Lung (tissue), 12 donors: Measurements from ENCODE around the gene AKAP1. TPM values are rescaled to one million over a fixed set of nuclear protein-coding genes. Genes with fewer than 3 reads are reported as not detected.
"Not testable (repeated sequence)": the region's sequence is repeated elsewhere in the genome, so short reads cannot be mapped to it uniquely, and the experiment has no call there.

Source experiments
- ATAC-seq: fragments of 200-7000 bp; cut with Tn5 transposase; one replicate; pipeline ENCODE4 v1.9.1; 2020; ENCODE audit warnings: moderate number of reproducible peaks; ENCODE audit not compliant: insufficient read depth, low FRiP score
- DNase-seq, 3 donors: peaks; one replicate each; pipeline ENCODE4 v3.0.0-alpha.2; 2013 to 2017
- H3K27ac ChIP-seq, 2 donors: one replicate each; pipeline ENCODE4 v1.5.1; 2013; ENCODE audit warnings: mild to moderate bottlenecking in 2 of 2, moderate library complexity in 2 of 2, control low read depth in 1 of 2, inconsistent platforms in 1 of 2, low read depth in 1 of 2, low read length in 1 of 2
- H3K27me3 ChIP-seq, 3 donors: one replicate each; pipeline ENCODE4 v1.5.1; 2013; ENCODE audit warnings: low read length in 2 of 3; ENCODE audit not compliant: control insufficient read depth in 3 of 3, insufficient read depth in 3 of 3
- H3K36me3 ChIP-seq, 4 donors: one replicate each; pipeline ENCODE4 v1.5.1; 2013; ENCODE audit warnings: low read length in 4 of 4, mild to moderate bottlenecking in 1 of 4, moderate library complexity in 1 of 4; ENCODE audit not compliant: control insufficient read depth in 4 of 4, insufficient read depth in 4 of 4
- H3K4me1 ChIP-seq, 5 donors: one replicate each; pipeline ENCODE4 v1.5.1; 2013; ENCODE audit warnings: low read length in 5 of 5, mild to moderate bottlenecking in 2 of 5, moderate library complexity in 1 of 5; ENCODE audit not compliant: control insufficient read depth in 5 of 5, insufficient read depth in 5 of 5
- H3K4me3 ChIP-seq: one replicate; pipeline ENCODE4 v1.5.1; 2013; ENCODE audit warnings: mild to moderate bottlenecking, control low read depth, moderate library complexity
- H3K9ac ChIP-seq, 2 donors: one replicate each; pipeline ENCODE4 v1.5.1; 2013; ENCODE audit warnings: low read length in 2 of 2, control low read depth in 1 of 2; ENCODE audit not compliant: insufficient read depth in 1 of 2
- H3K9me3 ChIP-seq, 4 donors: one replicate each; pipeline ENCODE4 v1.5.1; 2013; ENCODE audit warnings: low read length in 3 of 4, mild to moderate bottlenecking in 1 of 4, moderate library complexity in 1 of 4; ENCODE audit not compliant: control insufficient read depth in 4 of 4, insufficient read depth in 3 of 4
- WGBS, 2 donors: extraction: QIAGEN DNeasy Blood & Tissue Kit; methylation state at CpG; one replicate each; pipeline ENCODE4 v1.1.7; 2013; 5-methylcytosine and 5-hydroxymethylcytosine counted together
- polyA plus RNA-seq, 2 donors: library from polyadenylated mRNA; stranded (reverse); fragments of 200-250 nt; gene quantifications; one replicate each; pipeline ENCODE4 v1.2.1, GENCODE V29; 2013
- total RNA-seq, 2 donors: library from RNA; depleted of rRNA in 1 of 2; stranded (reverse); fragments of >200 nt in 1 of 2; gene quantifications; one replicate each; pipeline ENCODE4 v1.2.1, GENCODE V29; 2014 to 2021
- TF ChIP-seq, protein P1 (sequence below): IDR thresholded peaks from 2 replicates; pipeline ENCODE4 v1.5.1; 2012; ENCODE audit warnings: mild to moderate bottlenecking; ENCODE audit errors: control extremely low read depth, extremely low read depth
- donor health status: control.
- donor health status: control.
- donor health status: Bipolar disorder and iron deficiency.
- donor health status: healthy.
- donor health status: DM: yes; HTN: yes; CAD: no.

AKAP1 gene
- total and polyA plus RNA-seq, 4 donors, result 23.1 to 46.4 (median 29.8) TPM

DNA sequence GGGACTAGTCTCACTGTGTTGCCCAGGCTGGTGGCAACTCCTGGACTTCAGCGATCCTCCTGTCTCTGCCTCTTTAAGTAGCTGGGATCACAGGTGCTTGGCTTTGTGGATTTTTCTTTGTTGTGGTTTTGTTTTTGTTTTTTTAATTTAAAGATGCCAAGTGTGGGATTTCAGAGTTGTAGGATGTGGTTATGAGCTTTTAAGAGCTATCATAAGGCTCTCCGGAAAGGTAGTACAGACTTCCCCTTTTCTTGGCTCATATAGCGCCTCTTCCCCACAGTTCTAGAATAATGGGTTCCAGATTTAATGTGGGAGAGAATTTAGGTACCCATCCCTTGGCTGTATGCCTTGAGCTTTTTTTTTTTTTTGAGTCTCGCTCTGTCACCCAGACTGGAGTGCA, 17.1 kb downstream of the AKAP1 start:
- ATAC-seq (no peak), DNase-seq (no peak)
- 54 to 78% methylated on average over 4 of the region's 4 CpGs for WGBS, 2 donors
- H3K27ac ChIP-seq, result peak overlapping the region in 1 of 2 donors; percentile 13
- H3K27me3 ChIP-seq, result no peaks in the 10 kb centered on the region
- no peaks in the 10 kb centered on the region for H3K9me3 ChIP-seq
- TF ChIP-seq, protein P1, sequence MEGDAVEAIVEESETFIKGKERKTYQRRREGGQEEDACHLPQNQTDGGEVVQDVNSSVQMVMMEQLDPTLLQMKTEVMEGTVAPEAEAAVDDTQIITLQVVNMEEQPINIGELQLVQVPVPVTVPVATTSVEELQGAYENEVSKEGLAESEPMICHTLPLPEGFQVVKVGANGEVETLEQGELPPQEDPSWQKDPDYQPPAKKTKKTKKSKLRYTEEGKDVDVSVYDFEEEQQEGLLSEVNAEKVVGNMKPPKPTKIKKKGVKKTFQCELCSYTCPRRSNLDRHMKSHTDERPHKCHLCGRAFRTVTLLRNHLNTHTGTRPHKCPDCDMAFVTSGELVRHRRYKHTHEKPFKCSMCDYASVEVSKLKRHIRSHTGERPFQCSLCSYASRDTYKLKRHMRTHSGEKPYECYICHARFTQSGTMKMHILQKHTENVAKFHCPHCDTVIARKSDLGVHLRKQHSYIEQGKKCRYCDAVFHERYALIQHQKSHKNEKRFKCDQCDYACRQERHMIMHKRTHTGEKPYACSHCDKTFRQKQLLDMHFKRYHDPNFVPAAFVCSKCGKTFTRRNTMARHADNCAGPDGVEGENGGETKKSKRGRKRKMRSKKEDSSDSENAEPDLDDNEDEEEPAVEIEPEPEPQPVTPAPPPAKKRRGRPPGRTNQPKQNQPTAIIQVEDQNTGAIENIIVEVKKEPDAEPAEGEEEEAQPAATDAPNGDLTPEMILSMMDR, result no peak
- H3K9ac ChIP-seq, result no peak overlapping the region
- H3K4me1 ChIP-seq, result peaks cover under 1 to 26% (median 14%) of the 10 kb centered on the region in 5 donors
- peaks cover 0 to 6% (median 0%) of the 10 kb centered on the region in 4 donors for H3K36me3 ChIP-seq
- no peak overlapping the region for H3K4me3 ChIP-seq

DNA sequence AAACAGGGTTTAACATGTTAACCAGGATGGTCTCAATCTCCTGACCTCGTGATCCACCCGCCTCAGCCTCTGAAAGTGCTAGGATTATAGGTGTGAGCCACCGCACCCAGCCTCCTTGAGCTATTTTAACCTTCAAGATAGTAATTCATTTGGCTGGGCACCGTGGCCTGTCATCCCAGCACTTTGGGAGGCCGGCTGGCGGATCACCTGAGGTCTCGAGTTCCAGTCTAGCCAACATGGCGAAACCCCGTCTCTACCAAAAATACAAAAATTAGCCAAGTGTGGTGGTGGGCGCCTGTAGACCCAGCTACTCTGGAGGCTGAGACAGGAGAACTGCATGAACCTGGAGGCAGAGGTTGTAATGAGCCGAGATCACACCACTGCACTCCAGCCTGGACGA, 17.6 kb downstream of the AKAP1 start:
- not testable (repeated sequence) for ATAC-seq, H3K9ac ChIP-seq, H3K36me3 ChIP-seq, H3K4me3 ChIP-seq, H3K27me3 ChIP-seq, DNase-seq, H3K9me3 ChIP-seq
- Histone ChIP-seq H3K4me1 (peaks cover 2 to 21% (median 15%) of the 10 kb centered on the region in 5 donors), H3K27ac (peak overlapping the region in 1 of 2 donors; percentile 28)
- WGBS, 2 donors, result 96 to 97% methylated on average over 12 of the region's 12 CpGs

DNA sequence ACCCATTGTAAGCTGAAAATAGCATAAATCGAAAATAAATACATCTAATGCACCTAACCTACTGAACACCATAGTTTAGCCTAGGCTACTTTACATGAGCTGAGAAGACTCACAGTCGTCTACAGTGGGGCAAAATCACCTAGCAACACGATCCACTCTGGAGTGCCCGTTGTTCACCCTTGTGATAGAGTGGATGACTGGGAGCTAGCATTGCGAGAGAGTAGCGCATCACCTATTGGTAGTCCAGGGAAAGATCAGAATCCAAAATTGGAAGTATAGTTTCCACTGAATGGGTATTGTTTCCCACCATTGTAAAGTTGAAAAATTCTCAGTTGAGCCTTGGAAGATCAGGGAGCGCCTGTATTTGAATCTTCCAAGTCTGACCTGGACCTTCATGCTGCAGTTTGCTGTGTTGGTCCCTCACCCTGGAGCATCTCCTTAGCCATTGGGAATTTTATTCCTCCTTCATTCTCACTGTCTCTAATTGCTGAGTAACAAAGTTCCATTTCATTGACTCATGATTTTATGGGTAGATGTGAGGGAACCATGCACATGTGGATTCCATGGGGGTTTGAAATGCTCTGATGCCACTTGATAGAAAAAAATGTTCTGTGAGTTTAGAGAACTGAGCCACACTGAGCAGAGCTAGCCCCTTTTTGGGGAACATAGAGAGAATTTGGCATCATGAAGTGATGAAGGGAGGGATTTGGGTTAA, 19.6 kb downstream of the AKAP1 start:
- peaks cover 2 to 17% (median 8%) of the 10 kb centered on the region in 5 donors for H3K4me1 ChIP-seq
- H3K36me3 ChIP-seq, result peaks cover 0 to 6% (median 0%) of the 10 kb centered on the region in 4 donors
- H3K9me3 ChIP-seq, result no peaks in the 10 kb centered on the region
- no peak overlapping the region for H3K27ac ChIP-seq
- 79 to 80% methylated on average over 7 of the region's 7 CpGs for WGBS, 2 donors
- DNase-seq, result no peak
- ATAC-seq, result no peak
- TF ChIP-seq, protein P1, result no peak
- no peak overlapping the region for H3K4me3 ChIP-seq
- no peaks in the 10 kb centered on the region for H3K27me3 ChIP-seq
- H3K9ac ChIP-seq, result no peak overlapping the region

DNA sequence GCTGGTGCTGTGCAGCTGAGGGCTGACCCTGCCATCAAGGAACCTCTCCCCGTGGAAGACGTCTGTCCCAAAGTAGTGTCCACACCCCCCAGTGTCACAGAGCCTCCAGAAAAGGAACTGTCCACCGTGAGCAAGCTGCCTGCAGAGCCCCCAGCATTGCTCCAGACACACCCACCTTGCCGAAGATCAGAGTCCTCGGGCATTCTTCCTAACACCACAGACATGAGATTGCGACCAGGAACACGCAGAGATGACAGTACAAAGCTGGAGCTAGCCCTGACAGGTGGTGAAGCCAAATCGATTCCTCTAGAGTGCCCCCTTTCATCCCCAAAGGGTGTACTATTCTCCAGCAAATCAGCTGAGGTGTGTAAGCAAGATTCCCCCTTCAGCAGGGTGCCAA, 20.5 kb downstream of the AKAP1 start:
- TF ChIP-seq, protein P1, result no peak
- Histone ChIP-seq H3K36me3 (peaks cover 0 to 8% (median 0%) of the 10 kb centered on the region in 4 donors), H3K4me1 (peaks cover 2 to 23% (median 12%) of the 10 kb centered on the region in 5 donors), H3K4me3 (no peak overlapping the region), H3K9me3 (no peaks in the 10 kb centered on the region), H3K9ac (no peak overlapping the region), H3K27me3 (no peaks in the 10 kb centered on the region), H3K27ac (no peak overlapping the region)
- no peak for ATAC-seq
- DNase-seq, result no peak
- WGBS, 2 donors, result 86 to 90% methylated on average over 8 of the region's 8 CpGs
